H9 (cell line): ENCODE data around the gene ETV5. TPM values are rescaled to one million over a fixed set of nuclear protein-coding genes. Genes with fewer than 3 reads are reported as not detected.

Experiments used
- DNase-seq: peaks from one replicate; pipeline ENCODE4 v3.0.0-alpha.2; 2017
- H2AFZ ChIP-seq: one replicate; pipeline ENCODE4 v1.6.1; 2013; ENCODE audit warnings: mild to moderate bottlenecking, low read length, control low read depth, moderate library complexity
- H2AK5ac ChIP-seq: 2 replicates; pipeline ENCODE4 v1.6.1; 2013; ENCODE audit warnings: low read length, control low read depth, mixed read lengths; ENCODE audit not compliant: insufficient read length
- H2BK120ac ChIP-seq: one replicate; pipeline ENCODE4 v1.6.1; 2013; ENCODE audit warnings: low read depth, mild to moderate bottlenecking, low read length, control low read depth, inconsistent platforms; ENCODE audit not compliant: poor library complexity, severe bottlenecking
- H2BK12ac ChIP-seq: 2 replicates; pipeline ENCODE4 v1.6.1; 2013; ENCODE audit warnings: low read length, control low read depth, mixed read lengths, low read depth; ENCODE audit not compliant: insufficient read length
- H2BK15ac ChIP-seq: 2 replicates; pipeline ENCODE4 v1.6.1; 2013; ENCODE audit warnings: low read depth, low read length, control low read depth
- H2BK20ac ChIP-seq: one replicate; pipeline ENCODE4 v1.6.1; 2013; ENCODE audit warnings: low read depth, mild to moderate bottlenecking, low read length, control low read depth, inconsistent platforms; ENCODE audit not compliant: poor library complexity, severe bottlenecking
- H2BK5ac ChIP-seq: 2 replicates; pipeline ENCODE4 v1.6.1; 2013; ENCODE audit warnings: low read length, control low read depth, mixed read lengths; ENCODE audit not compliant: insufficient read length
- H3K14ac ChIP-seq: 2 replicates; pipeline ENCODE4 v1.6.1; 2013; ENCODE audit warnings: low read length, control low read depth; ENCODE audit not compliant: insufficient read depth
- H3K18ac ChIP-seq: 2 replicates; pipeline ENCODE4 v1.6.1; 2013; ENCODE audit warnings: low read depth, mild to moderate bottlenecking, mixed read lengths, low read length, control low read depth; ENCODE audit not compliant: insufficient read length
- H3K23ac ChIP-seq: 2 replicates; pipeline ENCODE4 v1.6.1; 2013; ENCODE audit warnings: low read length, control low read depth, mixed read lengths, low read depth; ENCODE audit not compliant: insufficient read length
- H3K23me2 ChIP-seq: 2 replicates; pipeline ENCODE4 v1.6.1; 2013; ENCODE audit warnings: low read depth, mild to moderate bottlenecking, mixed read lengths, low read length, control low read depth; ENCODE audit not compliant: insufficient read length, poor library complexity, severe bottlenecking
- H3K27ac ChIP-seq: 2 replicates; pipeline ENCODE4 v1.5.1; 2013; ENCODE audit warnings: low read length, control low read depth, mixed read lengths, low read depth; ENCODE audit not compliant: insufficient read length
- H3K27me3 ChIP-seq: 2 replicates; pipeline ENCODE4 v1.6.1; 2013; ENCODE audit warnings: low read length, control low read depth, inconsistent platforms; ENCODE audit not compliant: insufficient read depth
- H3K4ac ChIP-seq: 2 replicates; pipeline ENCODE4 v1.6.1; 2013; ENCODE audit warnings: low read depth, mild to moderate bottlenecking, control low read depth, inconsistent platforms, low read length, moderate library complexity
- H3K4me1 ChIP-seq: 2 replicates; pipeline ENCODE4 v1.6.1; 2013; ENCODE audit warnings: low read length, control low read depth, inconsistent platforms; ENCODE audit not compliant: insufficient read depth
- H3K4me2 ChIP-seq: 2 replicates; pipeline ENCODE4 v1.6.1; 2013; ENCODE audit warnings: low read length, control low read depth, mixed read lengths; ENCODE audit not compliant: insufficient read length, insufficient read depth
- H3K56ac ChIP-seq: 2 replicates; pipeline ENCODE4 v1.6.1; 2013; ENCODE audit warnings: low read depth, mild to moderate bottlenecking, mixed read lengths, low read length, control low read depth; ENCODE audit not compliant: insufficient read length
- H3K79me1 ChIP-seq: 2 replicates; pipeline ENCODE4 v1.6.1; 2013; ENCODE audit warnings: low read depth, mild to moderate bottlenecking, moderate library complexity, low read length, control low read depth, inconsistent platforms; ENCODE audit not compliant: insufficient read depth, poor library complexity, severe bottlenecking
- H3K79me2 ChIP-seq: 2 replicates; pipeline ENCODE4 v1.6.1; 2013; ENCODE audit warnings: low read length, control low read depth, inconsistent platforms; ENCODE audit not compliant: insufficient read depth
- H3K9ac ChIP-seq: 2 replicates; pipeline ENCODE4 v1.6.1; 2013; ENCODE audit warnings: low read length, control low read depth, mixed read lengths; ENCODE audit not compliant: insufficient read length; ENCODE audit errors: extremely low read depth
- H3K9me3 ChIP-seq: one replicate; pipeline ENCODE4 v1.6.1; 2013; ENCODE audit warnings: low read depth, low read length, inconsistent platforms; ENCODE audit not compliant: control insufficient read depth
- H3T11ph ChIP-seq: one replicate; pipeline ENCODE4 v1.6.1; 2013; ENCODE audit warnings: mild to moderate bottlenecking, low read length, control low read depth, inconsistent platforms
- H4K20me1 ChIP-seq: one replicate; pipeline ENCODE4 v1.6.1; 2013; ENCODE audit not compliant: control insufficient read depth, insufficient read length, insufficient read depth
- H4K5ac ChIP-seq: 2 replicates; pipeline ENCODE4 v1.6.1; 2013; ENCODE audit warnings: low read depth, mild to moderate bottlenecking, mixed read lengths, low read length, control low read depth; ENCODE audit not compliant: insufficient read length
- H4K8ac ChIP-seq: replicated peaks from 2 replicates; pipeline ENCODE4 v1.6.1; 2013; ENCODE audit warnings: low read length, control low read depth, mixed read lengths, low read depth; ENCODE audit not compliant: insufficient read length
- H4K91ac ChIP-seq: 2 replicates; pipeline ENCODE4 v1.6.1; 2013; ENCODE audit warnings: low read depth, mild to moderate bottlenecking, moderate library complexity, mixed read lengths, low read length, control low read depth; ENCODE audit not compliant: insufficient read length
- H3K27ac Mint-ChIP-seq, 3 experiments: 2 replicates in 2 of 3; 3 replicates in 1 of 3; pipeline ENCODE4 v1.8.0; 2020 to 2021; ENCODE audit warnings: mixed read lengths in 3 of 3, mild to moderate bottlenecking in 1 of 3, moderate library complexity in 1 of 3
- H3K27me3 Mint-ChIP-seq: 2 replicates; pipeline ENCODE4 v1.8.0; 2021; ENCODE audit warnings: low read depth, mild to moderate bottlenecking, moderate library complexity, mixed read lengths
- H3K36me3 Mint-ChIP-seq, 3 experiments: 2 replicates in 2 of 3; 3 replicates in 1 of 3; pipeline ENCODE4 v1.8.0; 2020 to 2021; ENCODE audit warnings: low read depth in 3 of 3, mixed read lengths in 3 of 3; ENCODE audit not compliant: insufficient read depth in 1 of 3
- H3K4me1 Mint-ChIP-seq, 2 experiments: 2 replicates each; pipeline ENCODE4 v1.8.0; 2020; ENCODE audit warnings: mixed read lengths in 2 of 2
- H3K4me3 Mint-ChIP-seq, 2 experiments: 2 replicates in 1 of 2; 3 replicates in 1 of 2; pipeline ENCODE4 v1.8.0; 2020 to 2021; ENCODE audit warnings: mild to moderate bottlenecking in 2 of 2, mixed read lengths in 2 of 2, moderate library complexity in 1 of 2
- H3K9me3 Mint-ChIP-seq, 2 experiments: 2 replicates in 1 of 2; 3 replicates in 1 of 2; pipeline ENCODE4 v1.8.0; 2020; ENCODE audit warnings: mild to moderate bottlenecking in 2 of 2, mixed read lengths in 2 of 2, moderate library complexity in 1 of 2
- WGBS: extraction: QIAGEN DNeasy Blood & Tissue Kit; methylation state at CpG from one replicate; pipeline ENCODE4 v1.1.7; 2013; ENCODE audit warnings: missing lambda C conversion rate, low lambda C conversion rate, mixed read lengths; ENCODE audit not compliant: insufficient read length; ENCODE audit errors: extremely low coverage; 5-methylcytosine and 5-hydroxymethylcytosine counted together
- total RNA-seq: library from RNA; stranded (reverse); gene quantifications from 2 replicates; pipeline ENCODE4 v1.2.1, GENCODE V29; 2021
- TF ChIP-seq, protein P1 (sequence below): fragments of 200-600 bp; sonication (generic); conservative IDR thresholded peaks from 3 replicates; pipeline ENCODE4 v1.8.0; 2021; ENCODE audit warnings: antibody characterized with exemption, mild to moderate bottlenecking

ETV5 gene
- total RNA-seq, 1 experiment from 2014 or later, result 7.7 TPM

DNA sequence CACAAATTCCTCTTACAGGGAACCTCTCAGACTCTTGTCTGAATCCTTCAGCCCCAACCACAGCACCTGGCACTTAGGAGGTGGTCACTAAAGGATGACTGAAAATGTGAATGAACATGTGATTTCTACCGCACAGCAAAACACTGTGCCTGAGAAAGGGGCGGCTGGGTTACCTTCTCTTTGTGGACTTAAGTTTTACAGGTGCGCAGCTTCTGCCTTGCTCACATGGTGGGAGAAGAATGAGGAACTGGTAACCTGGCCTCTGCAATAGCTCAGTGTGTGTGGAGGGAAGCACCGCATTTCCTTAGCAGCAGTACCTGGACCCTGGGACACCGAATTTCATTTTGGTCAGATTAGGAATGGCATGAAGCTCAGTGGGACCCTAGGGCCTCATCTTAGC lies 9.8 kb upstream of the ETV5 start:
- no peak overlapping the region for H2BK20ac ChIP-seq
- H4K91ac ChIP-seq, result no peak overlapping the region
- no peak overlapping the region for H3K14ac ChIP-seq
- H3K27me3 ChIP-seq, result peaks cover 7% of the 10 kb centered on the region; the same call in 1 of the 2 replicates
- H3K27ac ChIP-seq, result no peak overlapping the region
- H3K27ac Mint-ChIP-seq, result peak overlapping the region in 1 of 3 experiments; percentile 78; a peak in 1 of 7 replicates
- H3K4me1 ChIP-seq, result peaks cover 10% of the 10 kb centered on the region; the same call in 1 of the 2 replicates
- no peak overlapping the region for H4K8ac ChIP-seq
- no peak overlapping the region for H2AFZ ChIP-seq
- no peak overlapping the region for H3K4me2 ChIP-seq
- no peak overlapping the region for H3K4ac ChIP-seq
- H3K23ac ChIP-seq, result no peak overlapping the region
- H4K20me1 ChIP-seq, result no peaks in the 10 kb centered on the region
- no peak overlapping the region for H4K5ac ChIP-seq
- H3K23me2 ChIP-seq, result no peaks in the 10 kb centered on the region
- no peak overlapping the region for H2BK120ac ChIP-seq
- TF ChIP-seq, protein P1, sequence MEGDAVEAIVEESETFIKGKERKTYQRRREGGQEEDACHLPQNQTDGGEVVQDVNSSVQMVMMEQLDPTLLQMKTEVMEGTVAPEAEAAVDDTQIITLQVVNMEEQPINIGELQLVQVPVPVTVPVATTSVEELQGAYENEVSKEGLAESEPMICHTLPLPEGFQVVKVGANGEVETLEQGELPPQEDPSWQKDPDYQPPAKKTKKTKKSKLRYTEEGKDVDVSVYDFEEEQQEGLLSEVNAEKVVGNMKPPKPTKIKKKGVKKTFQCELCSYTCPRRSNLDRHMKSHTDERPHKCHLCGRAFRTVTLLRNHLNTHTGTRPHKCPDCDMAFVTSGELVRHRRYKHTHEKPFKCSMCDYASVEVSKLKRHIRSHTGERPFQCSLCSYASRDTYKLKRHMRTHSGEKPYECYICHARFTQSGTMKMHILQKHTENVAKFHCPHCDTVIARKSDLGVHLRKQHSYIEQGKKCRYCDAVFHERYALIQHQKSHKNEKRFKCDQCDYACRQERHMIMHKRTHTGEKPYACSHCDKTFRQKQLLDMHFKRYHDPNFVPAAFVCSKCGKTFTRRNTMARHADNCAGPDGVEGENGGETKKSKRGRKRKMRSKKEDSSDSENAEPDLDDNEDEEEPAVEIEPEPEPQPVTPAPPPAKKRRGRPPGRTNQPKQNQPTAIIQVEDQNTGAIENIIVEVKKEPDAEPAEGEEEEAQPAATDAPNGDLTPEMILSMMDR, result no peak
- no peaks in the 10 kb centered on the region for H3K36me3 Mint-ChIP-seq
- H3K79me1 ChIP-seq, result no peaks in the 10 kb centered on the region
- no peaks in the 10 kb centered on the region for H3K79me2 ChIP-seq
- peaks cover 30 to 38% of the 10 kb centered on the region in 2 experiments for H3K4me1 Mint-ChIP-seq
- no peak overlapping the region for H3K9ac ChIP-seq
- no peak overlapping the region for H3K4me3 Mint-ChIP-seq
- WGBS, result no CpG with 5 or more reads among the region's 5 CpGs
- no peak overlapping the region for H3K56ac ChIP-seq
- no peak overlapping the region for H2BK15ac ChIP-seq
- H3K27me3 Mint-ChIP-seq, result peaks cover 85% of the 10 kb centered on the region
- H2BK5ac ChIP-seq, result no peak overlapping the region
- H3K18ac ChIP-seq, result no peak overlapping the region
- H3K9me3 Mint-ChIP-seq, result no peaks in the 10 kb centered on the region
- no peak overlapping the region for H3T11ph ChIP-seq
- no peak for DNase-seq
- no peaks in the 10 kb centered on the region for H3K9me3 ChIP-seq
- no peak overlapping the region for H2BK12ac ChIP-seq
- no peak overlapping the region for H2AK5ac ChIP-seq
